NCI-H1092 treated with DMSO at 0.1 percent for 48 hours (cell line): ENCODE data around the gene SLC7A6.

Experiments
- DNase-seq: peaks from one replicate; lab custom pipeline; 2025; lab: John Stamatoyannopoulos, UW

Gene SLC7A6

GRCh38 chr16:68346892-68347480 is 82.7 kb downstream of the SLC7A6 start:
- DNase-seq: no peak

- no peak for DNase-seq
These were observed 83.3 kb downstream of the SLC7A6 start for GRCh38 chr16:68347605-68348004.

GRCh38 chr16:68348639-68349445 is 84.5 kb downstream of the SLC7A6 start:
- DNase-seq: no peak

- no peak for DNase-seq
These were observed 85.6 kb downstream of the SLC7A6 start for GRCh38 chr16:68349838-68350410.

GRCh38 chr16:68350813-68351350 is 86.6 kb downstream of the SLC7A6 start:
- no peak for DNase-seq
